GM19035 (cell line): ENCODE results near the gene SAMD10.
"Not testable (repeated sequence)": the region's sequence is repeated elsewhere in the genome, so short reads cannot be mapped to it uniquely, and the experiment has no call there.

Experiments used
- ATAC-seq: cut with Tn5 transposase; IDR thresholded peaks from one replicate; pipeline ENCODE4 v1.9.1; 2021; ENCODE audit not compliant: unreplicated experiment

Gene SAMD10

DNA sequence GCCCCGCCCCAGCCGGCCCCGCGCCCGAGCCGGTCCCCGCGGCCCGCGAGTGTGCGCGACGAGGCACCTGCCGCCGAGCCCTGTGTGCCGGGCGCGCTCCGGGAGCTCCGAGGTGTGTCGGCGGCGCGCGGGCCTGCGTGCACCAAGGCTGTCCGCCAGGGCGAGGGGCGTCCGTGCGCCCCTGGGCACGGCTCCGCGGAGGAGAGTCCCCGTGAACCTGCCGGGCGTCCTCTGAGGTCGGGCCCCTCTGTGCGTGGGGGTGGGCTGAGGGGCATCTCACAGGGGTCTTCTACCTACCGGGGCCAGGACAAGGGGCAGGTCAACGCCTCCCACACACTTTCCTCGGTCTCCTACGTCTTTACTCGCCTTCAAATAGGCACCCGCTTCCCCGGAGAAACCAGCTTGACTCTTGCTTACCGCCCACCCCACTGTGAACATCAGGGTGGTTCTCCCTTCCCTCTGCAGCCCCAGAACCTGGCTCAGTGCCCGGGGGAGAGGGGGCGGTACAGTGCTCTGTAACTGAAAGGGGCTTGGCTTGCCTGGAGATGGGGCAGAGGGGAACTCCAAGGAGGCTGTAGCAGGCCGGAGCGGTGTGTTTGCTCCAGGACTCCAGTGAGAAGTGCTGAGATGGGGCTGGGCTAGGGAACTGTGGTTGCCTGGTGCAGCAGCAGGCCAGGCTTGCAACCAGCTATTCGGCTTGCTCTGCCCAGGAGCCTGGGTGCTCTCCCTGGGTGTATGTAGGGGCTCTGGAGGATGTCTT is at the start of gene SAMD10:
Gene SAMD10 (minus strand): TSS at position 86 of the 760 bp plus-strand sequence. CDS start 175 bp downstream, outside the sequence.
- ATAC-seq: peak; percentile 21

DNA sequence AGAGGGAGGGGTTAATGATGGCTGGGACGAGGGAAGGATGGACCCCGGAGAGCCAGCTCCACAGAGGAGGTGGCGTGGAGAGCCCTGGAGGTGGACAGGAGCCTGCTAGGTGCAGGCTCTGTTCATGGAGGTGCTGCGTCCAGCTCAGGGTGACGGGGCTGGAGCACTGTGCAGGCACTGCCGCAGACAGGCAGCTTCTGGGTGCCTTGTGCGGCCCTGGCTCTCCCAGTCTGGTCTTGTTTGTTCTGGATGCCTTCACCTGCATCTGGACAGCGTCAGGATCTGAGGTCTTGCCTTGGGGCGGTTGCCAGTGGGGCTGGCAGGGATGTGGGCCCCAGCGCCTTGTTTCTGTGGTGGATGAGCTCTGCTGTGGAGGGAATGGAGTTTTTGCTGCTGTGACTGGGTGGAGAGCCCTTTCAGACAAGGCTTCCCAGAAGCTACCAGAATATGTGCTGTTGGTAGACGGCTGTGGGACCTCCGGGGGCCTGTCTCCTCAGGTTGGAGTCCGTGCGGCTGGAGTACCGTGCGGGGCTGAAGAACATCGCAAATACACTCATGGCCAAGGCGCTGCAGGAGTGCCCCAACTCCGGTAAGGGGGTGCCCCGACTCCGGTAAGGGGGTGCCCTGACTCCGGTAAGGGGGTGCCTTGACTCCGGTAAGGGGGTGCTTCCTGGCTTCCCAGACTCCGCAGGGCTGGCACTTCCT is 48.7 kb upstream of the SAMD10 start:
- ATAC-seq: no peak

DNA sequence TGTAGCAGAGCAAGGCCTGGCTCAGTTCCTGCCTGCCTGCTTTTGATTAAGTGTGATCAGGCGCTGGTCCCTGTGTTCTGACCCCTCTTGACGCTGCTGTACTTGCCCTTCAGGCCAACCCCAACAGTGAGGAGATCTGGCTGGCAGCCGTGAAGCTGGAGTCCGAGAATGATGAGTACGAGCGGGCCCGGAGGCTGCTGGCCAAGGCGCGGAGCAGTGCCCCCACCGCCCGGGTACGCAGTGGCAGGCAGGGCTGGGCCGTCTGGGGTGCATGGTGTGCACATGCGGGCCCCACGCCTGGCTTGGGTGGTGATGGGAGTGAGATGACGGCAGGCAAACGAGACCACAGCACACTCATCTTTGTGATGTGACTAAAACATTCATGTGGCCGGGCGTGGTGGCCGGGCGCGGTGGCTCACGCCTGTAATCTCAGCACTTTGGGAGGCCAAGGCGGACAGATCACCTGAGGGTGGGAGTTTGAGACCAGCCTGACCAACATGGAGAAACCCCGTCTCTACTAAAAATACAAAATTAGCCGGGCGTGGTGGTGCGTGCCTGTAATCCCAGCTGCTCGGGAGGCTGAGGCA is 46.5 kb upstream of the SAMD10 start:
- ATAC-seq: no peak

DNA sequence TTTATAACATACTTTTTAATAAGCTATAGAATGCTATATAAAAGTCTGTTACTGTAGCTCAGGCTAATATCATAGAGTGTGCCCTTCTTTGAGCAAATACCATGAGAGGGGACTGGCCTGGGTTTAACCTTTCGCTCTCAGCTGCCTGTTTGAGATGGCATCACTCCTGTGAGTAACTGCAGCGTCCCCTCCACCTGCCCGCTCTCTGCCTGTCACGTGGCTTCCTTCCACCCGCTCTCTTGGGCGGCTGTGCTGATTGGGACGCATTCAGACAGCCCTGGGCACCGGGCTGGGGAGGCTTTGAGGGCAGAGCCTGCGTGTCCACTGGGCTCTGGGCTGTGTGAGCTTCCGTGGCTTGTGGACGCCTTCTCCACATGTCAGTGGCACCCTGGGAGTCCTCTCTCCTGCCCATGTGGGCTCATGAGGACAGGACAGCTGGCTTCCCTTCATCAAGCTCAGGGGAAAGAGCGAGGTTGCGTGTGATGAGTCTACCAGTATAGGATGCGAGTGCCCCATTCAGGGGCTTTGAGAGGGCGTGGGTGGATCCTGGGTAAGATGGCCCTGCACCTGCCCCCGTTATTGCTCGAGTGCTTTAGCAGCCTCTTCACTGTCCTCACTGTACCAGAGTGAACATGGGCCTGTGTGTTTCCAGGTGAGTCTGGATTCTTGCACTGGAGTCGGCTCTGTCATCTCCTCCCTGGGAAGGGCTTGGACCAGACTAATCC is 45.8 kb upstream of the SAMD10 start:
- no peak for ATAC-seq

DNA sequence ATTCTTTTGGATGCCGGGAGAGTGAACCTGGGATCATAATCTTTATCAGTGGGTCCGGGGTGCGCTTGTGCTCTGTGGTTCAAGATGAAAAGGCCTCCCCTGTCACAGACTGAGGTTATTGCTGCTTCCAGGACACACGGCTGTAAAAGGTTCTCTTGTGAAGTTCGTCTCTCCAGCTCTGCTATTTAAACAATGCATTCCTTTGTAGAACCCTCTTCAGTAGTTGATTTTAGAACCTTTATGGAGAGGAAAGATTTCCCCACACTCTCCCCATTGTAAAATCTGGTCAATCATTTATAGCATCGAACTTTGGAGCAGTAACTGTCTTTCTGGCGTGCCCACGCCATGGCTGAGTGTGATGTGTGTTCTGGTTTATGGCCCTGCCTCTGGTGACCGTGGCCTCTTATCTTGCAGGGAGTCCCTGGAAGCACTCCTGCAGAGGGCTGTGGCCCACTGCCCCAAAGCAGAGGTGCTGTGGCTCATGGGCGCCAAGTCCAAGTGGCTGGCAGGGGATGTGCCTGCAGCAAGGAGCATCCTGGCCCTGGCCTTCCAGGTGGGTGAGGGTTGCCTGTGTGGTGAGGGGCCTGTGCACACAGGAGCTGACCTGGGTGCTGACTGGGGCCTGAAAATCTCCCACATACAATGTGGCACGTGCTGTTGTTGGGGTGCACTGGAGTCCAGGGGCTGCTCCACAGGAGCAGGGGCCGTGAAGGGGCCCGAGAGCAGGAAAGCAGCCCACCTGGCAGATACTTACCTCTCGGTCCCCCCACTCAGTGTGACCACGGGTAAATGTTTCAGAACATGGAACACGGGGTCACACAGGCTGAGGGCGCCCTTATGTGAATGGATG is 44.9 kb upstream of the SAMD10 start:
- no peak for ATAC-seq

DNA sequence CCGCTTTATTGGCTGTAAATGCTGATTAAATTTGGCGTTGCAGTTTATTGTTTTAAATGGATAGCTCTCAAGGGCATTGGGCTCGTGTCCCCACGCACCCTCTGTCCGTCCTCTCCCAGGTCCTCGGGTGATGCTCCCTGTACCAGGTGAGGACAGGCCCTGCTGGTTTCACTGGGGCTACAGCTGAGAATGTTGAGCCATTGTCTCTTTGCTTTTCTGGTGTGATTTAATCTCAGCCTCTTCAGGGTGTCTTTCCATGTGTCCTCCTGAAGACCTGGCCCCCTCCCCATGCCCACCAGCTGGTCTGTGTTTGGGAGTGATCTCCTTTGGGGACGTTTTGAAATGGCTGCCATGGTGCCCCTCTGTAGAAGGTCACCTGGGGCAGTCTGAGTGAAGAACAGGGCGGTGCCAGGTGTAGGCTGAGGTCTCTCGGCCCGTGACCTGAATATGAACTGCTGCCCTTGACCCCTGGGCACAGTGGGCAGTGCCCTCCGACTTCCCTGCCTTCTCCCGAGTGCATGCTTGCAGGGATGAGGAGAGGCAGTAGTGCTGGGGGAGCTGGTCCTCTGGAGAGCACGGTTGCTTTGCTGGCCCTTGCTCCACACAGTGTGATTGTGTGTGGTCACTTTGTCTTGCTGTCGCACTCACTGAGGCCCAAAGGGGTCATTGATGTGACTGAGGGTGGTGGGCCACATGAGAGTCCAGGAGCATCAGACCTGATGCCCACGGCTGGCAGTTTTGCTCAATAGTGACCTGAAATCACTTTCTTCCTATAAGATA is 44.1 kb upstream of the SAMD10 start:
- no peak for ATAC-seq

DNA sequence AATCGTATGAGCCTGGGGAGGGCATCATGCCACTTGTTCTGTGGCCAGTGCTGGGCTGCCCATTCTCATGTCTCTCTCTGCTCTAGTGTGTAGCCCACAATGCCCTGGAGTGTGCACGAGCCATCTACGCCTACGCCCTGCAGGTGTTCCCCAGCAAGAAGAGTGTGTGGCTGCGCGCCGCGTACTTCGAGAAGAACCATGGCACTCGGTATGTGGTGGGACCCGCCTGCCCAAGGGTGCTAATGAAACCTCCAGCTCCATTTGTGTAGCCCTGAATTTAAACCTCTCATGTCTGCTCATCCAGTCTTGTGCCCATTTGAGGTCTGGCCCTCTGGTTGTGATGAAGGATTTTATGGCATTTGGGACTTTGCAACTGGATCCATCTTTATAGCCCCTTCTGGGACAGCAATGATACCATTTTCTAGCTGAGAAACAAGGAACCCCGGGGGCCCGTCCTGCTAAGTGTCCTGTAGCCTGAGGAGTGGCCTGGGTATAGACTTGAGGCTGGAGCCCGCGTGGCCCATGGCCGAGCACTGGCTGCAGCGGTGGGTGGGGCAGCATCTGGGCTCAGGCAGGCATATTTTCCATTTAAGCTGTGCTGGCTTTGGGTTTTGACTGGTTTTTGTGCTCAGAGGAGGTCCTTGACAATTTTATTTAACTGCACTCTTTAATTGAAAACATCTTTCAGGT is 43.4 kb upstream of the SAMD10 start:
- no peak for ATAC-seq

DNA sequence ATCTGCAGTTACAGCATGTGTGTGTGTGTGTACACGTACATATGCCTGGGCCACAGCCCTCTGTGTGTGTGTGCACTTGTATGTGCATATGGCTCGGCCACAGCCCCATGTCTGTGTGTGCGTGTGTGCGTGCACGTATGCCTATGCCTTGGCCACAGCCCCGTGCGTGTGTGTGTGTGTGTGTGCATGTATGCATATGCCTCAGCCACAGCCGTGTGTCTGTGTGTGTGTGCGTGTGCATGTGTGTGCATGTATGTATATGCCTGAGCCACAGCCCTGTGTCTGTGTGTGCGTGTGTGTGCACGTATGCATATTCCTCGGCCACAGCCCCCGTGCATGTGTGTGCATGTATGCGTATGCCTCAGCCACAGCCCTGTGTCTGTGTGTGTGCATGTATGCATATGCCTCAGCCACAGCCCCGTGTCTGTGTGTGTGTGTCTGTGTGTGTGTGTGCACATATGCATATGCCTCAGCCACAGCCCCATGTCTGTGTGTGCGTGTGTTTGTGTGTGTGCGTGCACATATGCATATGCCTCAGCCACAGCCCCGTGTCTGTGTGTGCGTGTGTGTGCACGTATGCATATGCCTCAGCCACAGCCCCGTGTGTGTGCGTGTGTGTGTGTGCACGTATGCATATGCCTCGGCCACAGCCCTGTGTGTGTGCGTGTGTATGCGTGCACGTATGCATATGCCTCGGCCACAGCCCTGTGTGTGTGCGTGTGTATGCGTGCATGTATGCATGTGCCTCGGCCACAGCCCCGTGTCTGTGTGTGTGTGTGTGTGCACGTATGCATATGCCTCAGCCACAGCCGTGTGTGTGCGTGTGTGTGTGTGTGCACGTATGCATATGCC is 41.9 kb upstream of the SAMD10 start:
- no peak for ATAC-seq

DNA sequence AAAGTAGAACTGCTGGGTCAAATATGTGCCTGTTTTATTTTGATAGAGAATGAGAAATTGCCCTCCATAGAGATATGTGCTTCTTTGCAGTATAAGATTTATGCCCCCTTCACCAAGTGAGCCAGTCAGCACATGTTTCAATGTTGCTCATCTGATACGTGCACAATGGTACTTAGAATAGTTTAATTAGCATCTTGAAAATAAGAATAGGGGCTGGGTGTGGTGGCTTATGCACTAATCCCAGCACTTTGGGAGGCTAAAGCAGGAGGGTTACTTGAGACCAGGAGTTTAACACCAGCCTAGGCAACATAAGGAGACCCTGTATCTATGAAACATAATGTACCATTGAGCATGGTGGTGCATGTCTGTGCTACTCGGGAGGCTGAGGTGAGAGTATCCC is 36.2 kb upstream of the SAMD10 start:
- no peak for ATAC-seq

- not testable (repeated sequence) for ATAC-seq
These were observed 33.1 kb upstream of the SAMD10 start for GRCh38 chr20:64012385-64013154.

- ATAC-seq: no peak
These were observed 31.9 kb upstream of the SAMD10 start for GRCh38 chr20:64011366-64011779.

GRCh38 chr20:64010711-64011237 is 31.3 kb upstream of the SAMD10 start:
- ATAC-seq: no peak

- no peak for ATAC-seq
These were observed 30.5 kb upstream of the SAMD10 start for GRCh38 chr20:64009811-64010387.

- no peak for ATAC-seq
These were observed 27.5 kb upstream of the SAMD10 start for GRCh38 chr20:64006902-64007301.

- no peak for ATAC-seq
These were observed 27.0 kb upstream of the SAMD10 start for GRCh38 chr20:64006490-64006889.

DNA sequence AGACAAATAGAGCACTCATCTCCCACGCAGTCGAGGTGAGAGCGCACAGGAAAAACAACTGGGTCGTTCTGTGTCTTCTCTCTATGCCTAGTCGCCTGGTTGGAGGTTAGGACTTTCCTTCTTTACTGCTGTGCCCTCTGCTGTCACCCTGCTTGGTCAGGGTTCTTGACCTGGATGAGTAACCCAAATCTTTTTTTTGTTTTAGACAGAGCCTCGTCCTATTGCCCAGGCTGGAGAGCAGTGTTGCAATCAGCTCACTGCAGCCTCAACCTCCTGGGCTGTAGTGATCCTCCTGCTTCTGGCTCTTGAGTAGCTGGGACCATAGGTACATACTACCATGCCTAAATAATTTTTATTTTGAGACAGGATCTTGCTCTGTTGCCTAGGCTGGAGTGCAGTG is 26.0 kb upstream of the SAMD10 start:
- no peak for ATAC-seq
